Activated CD4-positive, alpha-beta T cell treated with anti-CD3 and anti-CD28 coated beads, Interleukin-2, amount 10 ng/mL, durations not matched to agents 7 days and 5 days (primary cell): ENCODE results near the gene PTPRG. TPM values are rescaled to one million over a fixed set of nuclear protein-coding genes. Genes with fewer than 3 reads are reported as not detected.

Source experiments
- CTCF ChIA-PET: fragments of 350-600 bp; sonication (Branson Sonifier 250); formaldehyde crosslinking; loops from one replicate; lab custom pipeline; 2021; ENCODE audit warnings: antibody characterized with exemption; lab: Charles Lee
- POLR2A ChIA-PET: fragments of 350-600 bp; sonication (Branson Sonifier 250); formaldehyde crosslinking; loops from one replicate; lab custom pipeline; 2021; ENCODE audit warnings: antibody characterized with exemption; lab: Charles Lee
- DNase-seq: peaks from one replicate; pipeline ENCODE4 v3.0.0-alpha.2; 2020
- H3K27ac Mint-ChIP-seq: one replicate; pipeline ENCODE4 v1.8.0; 2021; ENCODE audit warnings: mild to moderate bottlenecking, moderate library complexity, mixed read lengths
- H3K27me3 Mint-ChIP-seq: one replicate; pipeline ENCODE4 v1.8.0; 2021; ENCODE audit warnings: mixed read lengths
- H3K36me3 Mint-ChIP-seq: one replicate; pipeline ENCODE4 v1.8.0; 2021; ENCODE audit warnings: low read depth, mixed read lengths
- H3K4me1 Mint-ChIP-seq: one replicate; pipeline ENCODE4 v1.8.0; 2021; ENCODE audit warnings: mixed read lengths
- H3K4me3 Mint-ChIP-seq: one replicate; pipeline ENCODE4 v1.8.0; 2021; ENCODE audit warnings: mild to moderate bottlenecking, moderate library complexity, mixed read lengths
- H3K9me3 Mint-ChIP-seq: one replicate; pipeline ENCODE4 v1.8.0; 2021; ENCODE audit warnings: mixed read lengths
- total RNA-seq, 2 experiments: library from RNA; stranded (reverse); gene quantifications; one replicate each; pipeline ENCODE4 v1.2.3, GENCODE V29; 2021

Gene PTPRG
- total RNA-seq, 2 experiments from 2014 or later, result not detected

DNA sequence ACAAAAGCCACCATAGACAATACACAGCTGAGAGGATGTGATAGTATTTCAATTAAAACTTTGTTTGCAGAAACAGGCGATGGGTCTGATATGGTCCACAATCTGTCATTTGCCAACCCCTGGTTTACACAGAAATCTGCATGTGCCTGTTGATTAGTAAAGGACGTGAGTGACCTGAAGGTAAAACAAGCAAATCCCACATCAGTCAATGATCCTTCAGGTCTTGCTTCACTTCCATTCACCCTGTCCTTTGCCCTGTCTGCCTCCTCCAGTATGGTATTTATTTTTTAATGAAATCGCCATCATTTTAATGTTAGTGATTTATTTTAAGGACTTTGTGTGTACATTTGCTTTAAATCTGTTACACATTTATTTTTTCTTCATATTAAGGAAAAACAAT is 645.8 kb downstream of the PTPRG start:
- no peak overlapping the region for H3K27ac Mint-ChIP-seq
- ChIA-PET POLR2A (no interaction called here), CTCF (no interaction called here)
- DNase-seq, result no peak
- no peaks in the 10 kb centered on the region for H3K36me3 Mint-ChIP-seq
- no peak overlapping the region for H3K4me3 Mint-ChIP-seq
- H3K27me3 Mint-ChIP-seq, result no peaks in the 10 kb centered on the region
- H3K9me3 Mint-ChIP-seq, result no peaks in the 10 kb centered on the region
- no peaks in the 10 kb centered on the region for H3K4me1 Mint-ChIP-seq

DNA sequence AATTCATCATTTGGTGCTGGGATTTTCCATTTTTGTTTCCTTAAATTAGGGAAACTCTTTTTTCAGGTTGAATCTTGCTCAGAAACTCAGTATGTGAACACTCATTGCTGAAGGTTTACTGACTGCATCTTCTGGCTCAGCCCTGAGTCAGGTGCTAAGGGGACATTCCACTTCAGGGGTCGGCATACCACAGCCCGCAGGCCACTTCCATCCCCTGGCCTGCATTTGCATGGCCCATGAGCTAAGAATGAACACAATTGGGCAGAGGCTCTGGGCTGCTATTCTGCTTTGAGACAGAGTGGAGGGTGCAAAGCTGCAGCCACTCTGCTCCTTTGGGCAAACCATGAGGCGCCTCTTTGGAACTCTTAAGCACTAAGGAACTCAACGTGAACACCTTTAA is 647.0 kb downstream of the PTPRG start:
- H3K27ac Mint-ChIP-seq, result no peak overlapping the region
- H3K4me3 Mint-ChIP-seq, result no peak overlapping the region
- no peaks in the 10 kb centered on the region for H3K27me3 Mint-ChIP-seq
- CTCF ChIA-PET, result no interaction called here
- POLR2A ChIA-PET, result no interaction called here
- DNase-seq, result no peak
- H3K36me3 Mint-ChIP-seq, result no peaks in the 10 kb centered on the region
- H3K9me3 Mint-ChIP-seq, result no peaks in the 10 kb centered on the region
- no peaks in the 10 kb centered on the region for H3K4me1 Mint-ChIP-seq

DNA sequence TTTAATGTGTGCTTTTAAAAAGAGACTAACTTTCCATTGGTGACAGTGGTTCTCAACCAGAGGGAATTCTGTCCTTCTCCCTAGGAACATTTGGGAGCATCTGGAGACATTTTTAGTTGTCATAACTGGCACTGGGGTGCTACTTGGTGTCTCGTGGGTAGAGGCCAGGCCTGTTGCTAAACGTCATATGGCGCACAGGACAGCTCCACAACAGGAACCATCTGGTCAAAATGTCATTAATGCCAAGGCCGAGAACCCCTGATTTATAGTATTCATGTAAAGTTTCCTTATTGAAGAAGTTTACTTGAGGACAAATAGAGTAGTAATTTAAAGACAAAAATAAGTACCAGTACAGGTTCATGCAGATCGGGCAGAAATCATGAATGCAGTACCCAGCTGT is 647.7 kb downstream of the PTPRG start:
- CTCF ChIA-PET, result no interaction called here
- H3K4me1 Mint-ChIP-seq, result no peaks in the 10 kb centered on the region
- no peak overlapping the region for H3K27ac Mint-ChIP-seq
- H3K36me3 Mint-ChIP-seq, result no peaks in the 10 kb centered on the region
- H3K4me3 Mint-ChIP-seq, result no peak overlapping the region
- POLR2A ChIA-PET, result no interaction called here
- DNase-seq, result no peak
- H3K9me3 Mint-ChIP-seq, result no peaks in the 10 kb centered on the region
- H3K27me3 Mint-ChIP-seq, result no peaks in the 10 kb centered on the region

DNA sequence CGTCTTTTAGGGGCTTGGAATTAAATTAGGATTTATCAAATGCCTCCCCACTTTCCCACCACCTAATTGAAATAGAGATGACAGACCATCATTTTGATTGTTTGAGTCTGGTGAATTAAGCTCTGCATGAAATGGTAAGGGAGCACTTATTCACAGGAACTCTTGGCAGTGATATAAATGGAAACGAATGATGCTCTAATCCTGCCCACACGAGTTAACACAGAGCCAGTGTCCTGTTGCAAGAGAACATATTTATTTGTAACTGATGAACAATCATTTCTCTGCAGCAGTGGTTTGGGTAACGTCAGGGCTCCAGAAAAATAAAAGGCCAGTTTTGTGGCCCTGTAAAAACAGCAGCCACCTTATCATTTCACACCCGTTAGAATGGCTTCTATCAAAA is 648.6 kb downstream of the PTPRG start:
- Mint-ChIP-seq H3K4me3 (no peak overlapping the region), H3K9me3 (no peaks in the 10 kb centered on the region)
- CTCF ChIA-PET, result no interaction called here

DNA sequence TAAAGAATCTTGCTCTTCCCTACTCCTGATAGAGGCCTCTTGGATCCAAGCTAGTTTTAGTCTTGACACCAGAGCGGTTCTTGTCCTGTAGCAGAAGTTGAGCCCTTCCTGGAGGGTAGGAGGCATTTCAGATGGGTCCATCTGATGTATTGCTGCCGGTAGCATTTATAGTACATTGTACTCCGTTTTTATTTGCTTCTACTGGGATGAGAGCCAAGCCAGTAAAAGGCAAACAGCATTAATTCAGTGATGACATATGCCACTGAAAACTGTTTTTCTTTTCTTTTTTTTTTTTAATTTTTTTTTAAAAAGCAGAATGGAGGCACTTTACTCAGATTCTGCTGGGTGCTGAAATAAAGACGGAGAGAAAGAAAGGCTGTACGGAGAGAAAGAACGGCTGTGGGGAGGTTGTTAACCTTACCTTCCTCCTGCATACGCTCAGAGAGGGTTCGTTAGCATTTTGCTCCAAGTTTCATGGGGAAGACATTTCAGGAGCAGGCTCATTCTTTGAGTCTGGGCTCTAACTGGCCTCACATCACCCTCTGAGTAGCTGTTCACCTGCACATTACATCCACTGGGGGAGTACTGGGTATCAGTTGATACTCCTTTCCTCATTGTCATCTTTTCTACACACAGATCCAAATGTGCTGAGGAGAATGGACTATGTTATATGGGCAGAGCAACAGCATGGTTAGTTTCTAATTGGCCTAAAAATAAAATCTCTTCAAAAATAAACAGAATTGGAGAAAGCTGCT is 650.5 kb downstream of the PTPRG start:
- ChIA-PET CTCF (no interaction called here), POLR2A (no interaction called here)
- Mint-ChIP-seq H3K27me3 (no peaks in the 10 kb centered on the region), H3K27ac (no peak overlapping the region), H3K36me3 (no peaks in the 10 kb centered on the region), H3K9me3 (no peaks in the 10 kb centered on the region), H3K4me3 (no peak overlapping the region), H3K4me1 (no peaks in the 10 kb centered on the region)
- DNase-seq, result no peak

More for the DNA sequence above, 648.6 kb downstream of the PTPRG start:
- H3K36me3 Mint-ChIP-seq, result no peaks in the 10 kb centered on the region
- no peaks in the 10 kb centered on the region for H3K4me1 Mint-ChIP-seq
- DNase-seq, result no peak
- H3K27ac Mint-ChIP-seq, result no peak overlapping the region
- POLR2A ChIA-PET, result no interaction called here
- no peaks in the 10 kb centered on the region for H3K27me3 Mint-ChIP-seq

DNA sequence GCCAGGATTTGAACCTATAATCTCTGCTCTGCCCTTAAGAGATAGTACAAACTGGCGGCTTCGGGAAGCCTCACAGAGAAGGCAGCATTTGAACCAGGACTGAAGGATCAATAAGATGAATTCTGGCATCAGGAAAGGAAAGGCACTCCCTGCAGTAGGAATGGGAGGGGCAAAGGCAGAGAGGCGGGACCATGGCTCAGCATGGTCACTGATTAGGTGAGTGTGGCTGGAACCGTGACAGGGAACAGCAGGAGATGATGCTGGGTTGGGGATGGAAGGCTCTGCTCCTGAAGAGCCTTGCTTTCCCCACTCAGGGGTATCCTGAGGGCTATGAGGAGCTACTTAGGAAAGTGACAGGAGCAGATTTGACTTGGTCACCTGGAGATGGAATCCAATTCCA is 653.5 kb downstream of the PTPRG start:
- CTCF ChIA-PET, result no interaction called here
- no peaks in the 10 kb centered on the region for H3K4me1 Mint-ChIP-seq
- POLR2A ChIA-PET, result no interaction called here
- H3K27me3 Mint-ChIP-seq, result no peaks in the 10 kb centered on the region
- no peaks in the 10 kb centered on the region for H3K9me3 Mint-ChIP-seq
- no peak overlapping the region for H3K27ac Mint-ChIP-seq
- DNase-seq, result no peak
- no peaks in the 10 kb centered on the region for H3K36me3 Mint-ChIP-seq
- H3K4me3 Mint-ChIP-seq, result no peak overlapping the region

DNA sequence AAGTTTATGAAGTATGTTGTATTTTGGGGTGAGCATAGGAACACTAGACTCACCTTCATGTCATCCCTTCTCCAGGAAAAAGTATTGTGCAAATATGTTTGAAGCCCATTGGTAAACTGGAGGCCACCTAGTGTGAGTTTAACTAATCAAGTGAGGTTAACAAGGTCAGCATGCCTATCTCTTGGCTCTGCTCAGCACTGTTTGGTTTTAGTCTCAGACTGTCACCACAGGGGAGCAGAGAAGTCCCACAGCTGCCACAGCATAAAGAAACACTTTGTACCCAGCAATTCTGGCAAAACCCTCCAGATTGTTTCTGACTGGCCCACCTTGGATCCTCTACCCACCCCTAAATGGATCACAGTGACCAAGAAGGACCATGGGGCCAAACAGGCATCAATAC is 659.2 kb downstream of the PTPRG start:
- Mint-ChIP-seq H3K27me3 (no peaks in the 10 kb centered on the region), H3K4me1 (no peaks in the 10 kb centered on the region), H3K36me3 (no peaks in the 10 kb centered on the region), H3K4me3 (no peak overlapping the region), H3K9me3 (no peaks in the 10 kb centered on the region), H3K27ac (no peak overlapping the region)
- ChIA-PET POLR2A (no interaction called here), CTCF (no interaction called here)
- no peak for DNase-seq

DNA sequence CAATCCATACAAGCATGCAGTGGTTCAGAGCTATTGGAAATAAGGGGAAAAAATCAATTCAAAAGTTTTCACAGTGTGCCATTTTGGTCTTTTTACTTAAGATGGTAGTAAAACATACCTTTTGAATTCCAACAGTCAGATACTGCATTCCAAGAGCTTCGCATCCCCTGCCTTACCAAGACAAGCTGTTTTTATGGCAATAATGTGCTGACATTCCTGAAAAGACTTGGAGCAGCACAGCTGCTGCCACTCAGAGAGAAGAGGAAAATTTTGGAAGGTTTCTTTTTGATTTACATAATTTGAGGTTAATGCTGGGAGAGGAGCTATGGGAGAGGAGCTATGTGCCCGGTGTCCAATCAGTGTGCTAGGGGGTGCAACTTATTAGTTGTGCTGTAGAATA is 663.7 kb downstream of the PTPRG start:
- H3K27ac Mint-ChIP-seq, result no peak overlapping the region
- no peaks in the 10 kb centered on the region for H3K36me3 Mint-ChIP-seq
- no peak overlapping the region for H3K4me3 Mint-ChIP-seq
- H3K4me1 Mint-ChIP-seq, result no peaks in the 10 kb centered on the region
- CTCF ChIA-PET, result interaction anchor here (0.6 kb wide), 1 partner anchor 804 kb away, joined by 3 read pairs; no protein-coding TSS in a partner anchor
- POLR2A ChIA-PET, result no interaction called here
- H3K27me3 Mint-ChIP-seq, result no peaks in the 10 kb centered on the region
- H3K9me3 Mint-ChIP-seq, result no peaks in the 10 kb centered on the region
- DNase-seq, result no peak

DNA sequence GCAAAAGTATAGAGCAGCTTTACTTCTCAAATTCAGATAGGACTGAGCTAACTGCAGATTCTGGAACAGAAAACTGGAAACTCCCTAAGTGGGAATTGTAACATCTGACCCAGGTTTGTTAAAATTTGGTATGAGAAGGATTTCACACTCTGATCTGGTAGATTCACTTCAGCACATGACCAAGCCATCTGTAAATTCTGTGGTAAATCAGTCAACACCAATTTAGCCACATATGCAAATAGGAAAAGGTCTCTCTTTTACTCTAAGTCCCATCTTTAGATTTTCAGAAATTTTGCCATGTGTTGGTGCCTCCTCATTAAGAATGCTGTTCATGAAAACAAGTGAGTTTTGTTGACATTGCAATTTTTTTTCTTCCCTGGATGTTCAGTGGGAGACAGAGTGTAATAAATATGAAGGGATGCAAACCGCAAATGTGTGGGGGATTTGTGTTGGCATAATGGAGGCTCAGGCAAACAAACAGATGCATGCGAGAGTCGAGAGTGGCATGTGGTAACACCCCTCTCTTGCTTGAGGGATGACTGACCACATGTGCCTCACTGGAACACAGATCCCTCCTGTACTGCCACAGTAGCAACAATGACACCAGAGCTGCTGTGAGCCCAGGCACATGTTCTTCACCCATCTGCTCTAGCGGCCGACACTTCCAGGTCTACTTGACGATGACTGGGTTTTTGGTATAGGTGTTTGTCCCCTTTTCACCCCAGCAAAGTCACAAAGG is 665.4 kb downstream of the PTPRG start:
- Mint-ChIP-seq H3K4me3 (no peak overlapping the region), H3K9me3 (no peaks in the 10 kb centered on the region), H3K27me3 (peaks cover 2% of the 10 kb centered on the region), H3K27ac (no peak overlapping the region), H3K4me1 (no peaks in the 10 kb centered on the region), H3K36me3 (no peaks in the 10 kb centered on the region)
- DNase-seq, result no peak
- ChIA-PET CTCF (interaction anchor here (0.6 kb wide), 1 partner anchor 13 kb away, joined by 3 read pairs; no protein-coding TSS in a partner anchor), POLR2A (no interaction called here)

DNA sequence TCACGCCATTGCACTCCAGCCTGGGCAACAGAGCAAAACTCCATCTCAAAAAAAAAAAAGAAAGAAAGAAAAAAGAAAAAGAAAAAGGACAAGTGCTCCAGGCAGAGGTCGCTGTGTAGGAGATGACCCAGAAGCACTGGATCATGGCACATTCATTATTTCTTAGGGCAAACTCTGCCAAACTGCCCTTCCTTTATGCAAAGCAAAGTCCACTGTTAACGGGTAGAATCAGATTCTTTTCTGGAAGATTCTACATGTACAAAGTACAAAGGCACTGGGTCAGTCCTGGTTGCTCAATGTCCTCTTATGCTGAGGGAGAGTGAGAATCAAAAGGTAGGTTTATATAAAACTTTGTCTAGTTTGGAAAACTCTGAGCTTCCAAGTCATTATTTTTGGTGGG is 667.1 kb downstream of the PTPRG start:
- ChIA-PET POLR2A (no interaction called here), CTCF (no interaction called here)
- Mint-ChIP-seq H3K27ac (no peak overlapping the region), H3K4me3 (no peak overlapping the region), H3K36me3 (no peaks in the 10 kb centered on the region), H3K4me1 (no peaks in the 10 kb centered on the region), H3K27me3 (peaks cover 4% of the 10 kb centered on the region), H3K9me3 (no peaks in the 10 kb centered on the region)
- DNase-seq, result no peak

DNA sequence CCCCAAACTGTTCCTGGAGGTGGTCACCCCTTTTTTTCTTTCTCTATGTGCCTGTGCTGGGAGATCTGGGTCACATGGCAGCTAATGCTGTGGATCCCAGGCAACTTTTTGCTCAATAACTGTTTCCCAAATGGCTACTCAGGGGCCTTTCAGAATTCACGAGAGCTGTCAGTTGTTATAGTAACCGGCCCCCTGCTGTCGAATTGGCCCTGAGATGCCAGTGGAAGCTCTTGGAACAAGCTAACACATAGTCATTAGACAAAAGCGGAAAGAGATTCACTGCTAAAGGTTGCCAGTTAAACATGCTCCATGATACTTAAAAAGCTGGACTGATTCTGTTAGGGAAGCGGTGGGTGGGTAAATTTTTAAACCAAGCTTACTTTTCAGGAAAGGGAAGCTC is 667.8 kb downstream of the PTPRG start:
- H3K27ac Mint-ChIP-seq, result no peak overlapping the region
- DNase-seq, result no peak
- no peaks in the 10 kb centered on the region for H3K36me3 Mint-ChIP-seq
- ChIA-PET POLR2A (no interaction called here), CTCF (no interaction called here)
- H3K4me1 Mint-ChIP-seq, result no peaks in the 10 kb centered on the region
- no peak overlapping the region for H3K4me3 Mint-ChIP-seq
- no peaks in the 10 kb centered on the region for H3K9me3 Mint-ChIP-seq
- H3K27me3 Mint-ChIP-seq, result peaks cover 4% of the 10 kb centered on the region

DNA sequence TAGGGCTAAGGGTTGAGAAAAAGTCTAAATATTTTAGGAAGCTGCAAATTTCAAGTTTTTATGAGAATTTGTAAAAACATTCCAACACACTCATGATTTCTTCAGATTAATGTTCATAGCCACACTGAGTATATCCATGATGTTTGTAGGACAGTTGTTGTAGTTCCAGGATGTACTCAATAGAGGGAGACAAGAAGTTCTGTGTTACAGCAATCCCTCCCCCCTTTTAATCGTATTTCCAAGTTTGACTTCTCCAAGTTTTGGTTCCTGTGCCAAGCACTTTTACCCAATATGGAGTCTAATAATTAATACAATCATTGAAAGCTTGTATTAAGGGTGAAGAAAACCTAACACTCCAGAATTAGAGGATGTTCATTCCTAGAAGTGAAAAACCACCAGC is 668.5 kb downstream of the PTPRG start:
- Mint-ChIP-seq H3K4me1 (no peaks in the 10 kb centered on the region), H3K4me3 (no peak overlapping the region), H3K9me3 (no peaks in the 10 kb centered on the region), H3K27me3 (peaks cover 6% of the 10 kb centered on the region), H3K27ac (no peak overlapping the region), H3K36me3 (no peaks in the 10 kb centered on the region)
- ChIA-PET CTCF (no interaction called here), POLR2A (no interaction called here)
- DNase-seq, result no peak

DNA sequence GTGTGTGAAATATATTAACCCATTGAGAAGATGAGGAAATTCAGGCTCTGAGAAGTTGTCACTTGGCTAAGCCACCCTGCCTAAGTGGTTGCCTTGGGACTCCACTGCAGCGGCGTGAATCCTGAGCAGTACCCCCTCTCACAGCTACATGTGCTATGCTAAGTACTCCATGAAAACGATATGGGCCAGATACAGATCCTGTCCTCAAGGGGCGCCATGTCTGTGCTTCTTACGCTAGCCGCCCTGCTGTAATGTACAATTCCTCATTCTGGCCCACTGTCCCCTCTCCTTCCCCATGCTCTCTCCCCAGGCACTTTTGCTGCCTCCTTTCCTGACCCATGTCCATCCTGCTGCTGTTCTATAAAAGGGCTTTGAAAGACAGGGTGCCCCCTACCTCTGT is 671.7 kb downstream of the PTPRG start:
- Mint-ChIP-seq H3K4me1 (no peaks in the 10 kb centered on the region), H3K4me3 (no peak overlapping the region), H3K9me3 (no peaks in the 10 kb centered on the region), H3K27ac (no peak overlapping the region), H3K27me3 (peaks cover 10% of the 10 kb centered on the region), H3K36me3 (no peaks in the 10 kb centered on the region)
- DNase-seq, result no peak
- POLR2A ChIA-PET, result no interaction called here
- CTCF ChIA-PET, result interaction anchor here (1.1 kb wide), 1 partner anchor 10 kb away, joined by 4 read pairs; no protein-coding TSS in a partner anchor
